HG03025 (cell line): ENCODE measurements around the gene TANK.
"Not testable (repeated sequence)": the region's sequence is repeated elsewhere in the genome, so short reads cannot be mapped to it uniquely, and the experiment has no call there.

Experiments
- ATAC-seq: cut with Tn5 transposase; IDR thresholded peaks from one replicate; pipeline ENCODE4 v1.9.1; 2021; ENCODE audit warnings: mild to moderate bottlenecking, moderate library complexity; ENCODE audit not compliant: unreplicated experiment, low FRiP score

Gene TANK

DNA sequence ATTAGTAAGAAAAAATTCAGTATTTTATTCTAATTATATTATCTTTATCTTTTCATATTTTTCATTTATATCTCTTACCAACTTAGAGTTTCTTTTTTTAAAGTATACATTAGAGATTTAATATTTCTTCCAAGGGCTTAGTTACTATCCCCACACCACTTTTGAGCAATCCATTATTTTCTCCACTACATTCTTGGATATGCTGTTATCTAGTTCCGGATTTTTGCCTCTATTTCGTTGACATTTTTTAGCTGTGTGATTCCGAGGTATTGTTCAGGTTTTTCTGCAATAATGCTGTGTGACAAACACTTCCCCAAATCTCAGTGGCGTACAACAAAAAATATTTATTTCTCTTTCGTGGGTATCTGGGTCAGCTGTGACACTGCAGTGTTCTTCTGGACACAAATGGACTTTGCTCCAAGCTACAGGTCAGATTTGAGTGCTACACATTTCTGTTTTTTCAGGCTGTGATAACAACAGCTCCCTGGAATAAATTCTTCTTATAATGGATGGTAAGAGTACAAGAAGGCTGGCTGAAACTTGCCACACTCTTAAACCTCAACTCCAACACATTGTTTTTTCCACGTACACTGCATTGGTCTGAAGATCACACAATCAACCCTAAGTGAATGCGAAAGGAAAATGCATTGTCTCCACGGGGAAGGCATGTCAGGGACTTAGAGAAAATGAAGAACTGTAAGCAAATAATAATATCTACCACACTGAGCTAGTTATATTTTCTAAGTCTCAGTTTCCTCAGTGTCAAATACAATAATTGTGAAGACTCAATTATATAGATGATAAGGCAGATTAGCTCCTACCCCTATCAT is 97.1 kb downstream of the TANK start:
- no peak for ATAC-seq

GRCh38 chr2:161265874-161266273 is 105.6 kb downstream of the TANK start:
- no peak for ATAC-seq

DNA sequence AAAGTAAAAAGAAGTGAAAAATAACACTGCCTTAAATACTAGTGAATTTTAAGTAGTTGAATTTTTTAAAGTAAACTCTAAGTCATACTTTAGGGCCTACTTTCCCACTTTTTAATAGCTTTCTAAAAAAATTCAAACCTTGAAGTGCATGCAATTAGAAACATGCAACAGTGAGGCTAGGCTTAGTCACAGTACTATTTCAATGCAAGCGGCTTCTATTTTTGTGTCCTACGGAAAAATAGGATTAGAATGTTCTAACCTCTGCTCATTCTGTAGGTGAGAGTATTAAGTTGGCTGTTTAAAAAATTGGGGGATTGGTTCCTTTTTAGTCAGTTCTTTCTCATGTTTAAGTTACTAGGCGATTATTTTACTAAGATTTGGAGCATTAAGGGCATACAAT is 108.9 kb downstream of the TANK start:
- ATAC-seq: no peak

DNA sequence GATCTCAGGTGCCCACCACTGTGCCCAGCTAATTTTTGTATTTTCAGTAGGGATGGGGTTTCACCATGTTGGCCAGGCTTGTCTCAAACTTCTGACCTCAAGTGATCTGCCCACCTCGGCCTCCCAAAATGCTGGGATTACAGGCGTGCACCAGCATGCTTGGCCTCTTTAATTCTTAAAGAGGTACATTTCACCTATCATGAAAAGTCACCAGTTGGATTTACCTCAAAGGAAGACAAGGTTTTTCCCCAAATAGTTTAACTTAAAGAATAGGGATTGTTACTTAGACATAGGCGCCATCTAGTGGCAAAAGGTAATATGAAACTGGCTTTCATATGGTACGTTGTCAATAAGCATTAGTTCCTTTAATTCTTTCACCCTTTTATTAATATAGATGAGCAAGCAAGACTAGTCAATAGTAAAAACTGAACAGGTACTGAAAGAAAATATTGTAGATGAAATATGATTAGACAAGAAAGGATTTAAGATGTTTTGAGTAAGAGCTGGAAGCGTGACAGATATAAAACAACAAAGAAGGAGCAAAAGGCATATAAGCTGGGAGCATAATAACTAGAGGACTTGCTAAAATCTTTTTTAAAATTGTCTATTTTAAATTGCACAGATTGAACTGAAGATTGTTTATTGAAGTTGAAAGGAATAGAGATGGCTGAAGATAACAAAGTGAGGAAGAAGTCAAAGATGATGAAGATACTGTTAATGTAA is 113.0 kb downstream of the TANK start:
- ATAC-seq: peak; percentile 69

GRCh38 chr2:161278564-161279229 is 118.5 kb downstream of the TANK start:
- not testable (repeated sequence) for ATAC-seq

DNA sequence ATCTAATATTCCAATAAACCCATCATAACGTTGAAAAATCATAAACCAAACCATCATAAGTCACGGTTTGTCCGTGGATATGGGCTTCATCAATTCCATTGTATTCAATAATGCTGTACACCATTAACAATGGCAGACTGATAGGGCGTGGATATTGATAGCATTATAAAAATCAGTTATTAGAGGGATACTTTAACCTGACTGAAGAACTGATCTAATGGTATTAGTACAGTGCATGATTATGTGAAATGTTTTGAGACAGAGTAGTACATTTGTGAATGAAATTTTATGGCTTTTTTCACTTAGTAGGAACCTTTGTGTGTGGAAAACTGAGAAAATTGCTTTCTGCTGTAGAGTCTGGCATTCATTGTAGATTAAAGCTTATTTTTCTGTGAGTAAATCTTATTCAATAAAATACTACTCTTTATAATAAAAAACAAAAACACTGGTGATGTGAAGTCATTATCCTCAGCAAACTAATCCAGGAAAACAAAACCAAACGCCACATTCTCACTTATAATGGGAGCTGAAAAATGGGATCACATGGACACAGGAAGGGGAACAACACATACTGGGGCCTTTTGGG is 119.1 kb downstream of the TANK start:
- not testable (repeated sequence) for ATAC-seq

DNA sequence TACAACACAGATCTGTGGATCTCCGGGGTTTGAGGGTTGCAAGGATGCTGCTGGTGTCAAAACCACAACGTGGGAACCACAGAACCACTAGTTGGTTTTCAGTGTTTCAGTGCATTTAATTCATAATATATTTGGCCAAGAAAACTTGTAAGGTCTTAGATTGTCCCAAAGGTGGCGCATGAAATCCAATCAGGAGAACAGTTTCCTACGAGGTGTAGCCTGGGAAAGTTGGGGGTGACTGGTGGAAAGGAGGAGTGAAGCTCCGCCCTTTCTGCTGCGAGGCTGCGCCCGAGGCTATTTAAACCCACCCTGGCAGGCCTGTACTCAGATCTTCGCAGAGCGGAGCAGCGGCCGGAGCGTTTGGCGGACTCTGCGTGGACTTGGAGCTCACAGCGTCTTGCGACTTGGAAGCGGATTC is 120.7 kb downstream of the TANK start:
- ATAC-seq: not testable (repeated sequence)

DNA sequence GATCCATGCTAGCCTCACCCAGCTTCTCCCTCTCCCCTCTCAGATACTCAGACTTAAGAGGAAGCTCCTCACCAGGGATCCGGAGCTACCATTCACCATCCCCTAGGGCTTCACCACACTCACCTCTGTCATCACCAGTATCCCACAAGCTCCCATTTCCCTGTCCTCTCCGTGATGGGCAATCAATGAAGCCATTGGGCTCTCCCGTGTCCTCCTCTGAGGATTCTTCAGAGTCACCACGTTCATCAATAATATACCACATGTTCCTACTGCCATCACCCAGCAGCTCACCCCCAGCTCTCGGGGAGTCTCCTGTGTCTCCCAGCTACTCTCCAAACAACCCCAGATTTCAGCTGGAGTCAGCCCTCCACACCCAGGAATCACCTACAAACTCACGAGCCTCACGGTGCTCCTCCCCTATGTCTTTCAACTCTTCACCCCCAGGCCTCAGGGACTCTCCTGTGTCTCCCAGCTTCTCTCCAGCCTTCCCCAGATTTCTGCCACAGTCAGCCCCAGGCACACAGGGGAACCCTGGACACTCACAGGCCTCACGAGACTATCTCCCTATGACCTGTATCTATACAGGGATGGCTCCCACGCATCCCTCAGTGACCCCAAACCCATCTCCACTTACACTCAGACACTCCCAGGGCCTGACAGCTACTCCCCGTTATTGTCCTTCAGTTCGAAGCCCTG is 121.5 kb downstream of the TANK start:
- not testable (repeated sequence) for ATAC-seq

- ATAC-seq: not testable (repeated sequence)
These were observed 122.0 kb downstream of the TANK start for GRCh38 chr2:161282311-161282644.

GRCh38 chr2:161283926-161284325 is 123.7 kb downstream of the TANK start:
- ATAC-seq: no peak
